Ovary (tissue), 3 donors: Measurements from ENCODE around the gene BRPF1.

Experiments
- CTCF ChIP-seq, 3 donors: fragments of 450-650 bp in 2 of 3; fragments of 200-600 bp in 1 of 3; IDR thresholded peaks; one replicate each; pipeline versions ENCODE4 v1.5.1 to v1.8.0; 2016 to 2022; ENCODE audit warnings: antibody characterized with exemption in 3 of 3, mild to moderate bottlenecking in 1 of 3
- EP300 ChIP-seq: sonication (generic); formaldehyde crosslinking; IDR thresholded peaks from one replicate; pipeline ENCODE4 v1.6.1; 2017; ENCODE audit warnings: antibody characterized with exemption
- POLR2A ChIP-seq: fragments of 450-650 bp; IDR thresholded peaks from one replicate; pipeline ENCODE4 v1.6.1; 2017; ENCODE audit warnings: antibody characterized with exemption, mild to moderate bottlenecking, moderate library complexity
- donor health status: DM: no; HTN: no; CAD: no.

- TF ChIP-seq CTCF (IDR thresholded peaks at IDR 0.05) = no peak
- TF ChIP-seq EP300 = no peak
- no peak for TF ChIP-seq POLR2A
These were observed 14.6 kb upstream of the BRPF1 start for GRCh38 chr3:9716801-9717555.
